ENCODE results near the gene SLC11A1. TPM values are rescaled to one million over a fixed set of nuclear protein-coding genes. Genes with fewer than 3 reads are reported as not detected.

Gene SLC11A1
- total and polyA plus RNA-seq, 11 donors, result 0.96 to 31.0 (median 4.5) TPM

DNA sequence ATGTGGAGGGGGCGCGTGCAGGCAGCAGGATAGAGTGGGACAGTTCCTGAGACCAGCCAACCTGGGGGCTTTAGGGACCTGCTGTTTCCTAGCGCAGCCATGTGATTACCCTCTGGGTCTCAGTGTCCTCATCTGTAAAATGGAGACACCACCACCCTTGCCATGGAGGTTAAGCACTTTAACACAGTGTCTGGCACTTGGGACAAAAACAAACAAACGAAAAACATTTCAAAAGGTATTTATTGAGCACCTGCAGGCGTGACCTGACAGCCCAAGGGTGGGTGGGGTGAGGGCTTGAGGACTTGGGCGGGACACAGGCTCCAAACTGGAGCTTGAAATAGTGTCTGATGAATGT, 13.0 kb downstream of the SLC11A1 start:
- TF ChIP-seq, protein P1, sequence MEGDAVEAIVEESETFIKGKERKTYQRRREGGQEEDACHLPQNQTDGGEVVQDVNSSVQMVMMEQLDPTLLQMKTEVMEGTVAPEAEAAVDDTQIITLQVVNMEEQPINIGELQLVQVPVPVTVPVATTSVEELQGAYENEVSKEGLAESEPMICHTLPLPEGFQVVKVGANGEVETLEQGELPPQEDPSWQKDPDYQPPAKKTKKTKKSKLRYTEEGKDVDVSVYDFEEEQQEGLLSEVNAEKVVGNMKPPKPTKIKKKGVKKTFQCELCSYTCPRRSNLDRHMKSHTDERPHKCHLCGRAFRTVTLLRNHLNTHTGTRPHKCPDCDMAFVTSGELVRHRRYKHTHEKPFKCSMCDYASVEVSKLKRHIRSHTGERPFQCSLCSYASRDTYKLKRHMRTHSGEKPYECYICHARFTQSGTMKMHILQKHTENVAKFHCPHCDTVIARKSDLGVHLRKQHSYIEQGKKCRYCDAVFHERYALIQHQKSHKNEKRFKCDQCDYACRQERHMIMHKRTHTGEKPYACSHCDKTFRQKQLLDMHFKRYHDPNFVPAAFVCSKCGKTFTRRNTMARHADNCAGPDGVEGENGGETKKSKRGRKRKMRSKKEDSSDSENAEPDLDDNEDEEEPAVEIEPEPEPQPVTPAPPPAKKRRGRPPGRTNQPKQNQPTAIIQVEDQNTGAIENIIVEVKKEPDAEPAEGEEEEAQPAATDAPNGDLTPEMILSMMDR (IDR thresholded peaks at IDR 0.05), result no peak
- TF ChIP-seq POLR2A (IDR thresholded peaks at IDR 0.05), result no peak
- Histone ChIP-seq H3K4me1 (peaks cover 0 to 50% (median 24%) of the 10 kb centered on the region in 12 donors), H3K27ac (peak overlapping the region in 5 of 12 donors; percentile 99 to 100 (median 100)), H3K36me3 (no peaks in the 10 kb centered on the region), H3K4me3 (peak overlapping the region in 3 of 12 donors; percentile 89 to 100 (median 99)), H3K27me3 (no peaks in the 10 kb centered on the region), H3K9me3 (no peaks in the 10 kb centered on the region)
- ATAC-seq, result no peak
- DNase-seq, result peak in 1 of 5 donors; percentile 28
- WGBS, 4 donors, result 75 to 98% (median 80%) methylated on average over 6 of the region's 6 CpGs
- intact Hi-C loops (cut with DNase I), result loop anchor here in 7 of 10 donors (2.0 to 10.0 kb wide), 8 partner anchors 26 to 210 kb away; partner anchors contain the start of genes AAMP (in 3 of the 7), PNKD (in 3 of the 7) and ARPC2 (in 1 of the 7)

DNA sequence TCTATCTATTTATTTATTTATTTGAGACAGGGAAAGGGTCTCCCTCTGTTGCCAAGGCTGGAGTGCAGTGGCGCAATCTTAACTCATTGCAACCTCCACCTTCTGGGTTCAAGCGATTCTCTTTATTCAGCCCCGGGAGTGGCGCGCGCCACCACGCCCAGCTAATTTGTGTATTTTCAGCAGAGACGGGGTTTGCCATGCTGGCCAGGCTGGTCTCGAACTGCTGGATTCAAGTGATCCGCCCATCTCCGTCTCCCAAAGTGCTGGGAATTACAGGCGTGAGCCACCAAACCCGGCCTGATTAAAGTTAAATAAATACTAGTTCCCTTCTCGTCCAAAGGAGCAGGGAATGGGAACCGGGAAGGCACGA, 13.4 kb downstream of the SLC11A1 start:
- Histone ChIP-seq H3K4me3 (peak overlapping the region in 11 of 12 donors; percentile 63 to 100 (median 98)), H3K27me3 (no peaks in the 10 kb centered on the region), H3K4me1 (peaks cover 0 to 50% (median 24%) of the 10 kb centered on the region in 12 donors), H3K9me3 (no peaks in the 10 kb centered on the region), H3K36me3 (no peaks in the 10 kb centered on the region), H3K27ac (peak overlapping the region; percentile 99 to 100 (median 100))
- 33 to 40% (median 38%) methylated on average over 16 of the region's 16 CpGs for WGBS, 4 donors
- DNase-seq (peak in 1 of 5 donors; percentile 51), ATAC-seq (no peak)
- intact Hi-C loops (cut with DNase I), result loop anchor here in 7 of 10 donors (2.0 to 10.0 kb wide), 8 partner anchors 27 to 211 kb away; partner anchors contain the start of genes AAMP (in 3 of the 7), PNKD (in 3 of the 7) and ARPC2 (in 1 of the 7)
- TF ChIP-seq, protein P1 (IDR thresholded peaks at IDR 0.05), result no peak
- no peak for TF ChIP-seq POLR2A (IDR thresholded peaks at IDR 0.05)

DNA sequence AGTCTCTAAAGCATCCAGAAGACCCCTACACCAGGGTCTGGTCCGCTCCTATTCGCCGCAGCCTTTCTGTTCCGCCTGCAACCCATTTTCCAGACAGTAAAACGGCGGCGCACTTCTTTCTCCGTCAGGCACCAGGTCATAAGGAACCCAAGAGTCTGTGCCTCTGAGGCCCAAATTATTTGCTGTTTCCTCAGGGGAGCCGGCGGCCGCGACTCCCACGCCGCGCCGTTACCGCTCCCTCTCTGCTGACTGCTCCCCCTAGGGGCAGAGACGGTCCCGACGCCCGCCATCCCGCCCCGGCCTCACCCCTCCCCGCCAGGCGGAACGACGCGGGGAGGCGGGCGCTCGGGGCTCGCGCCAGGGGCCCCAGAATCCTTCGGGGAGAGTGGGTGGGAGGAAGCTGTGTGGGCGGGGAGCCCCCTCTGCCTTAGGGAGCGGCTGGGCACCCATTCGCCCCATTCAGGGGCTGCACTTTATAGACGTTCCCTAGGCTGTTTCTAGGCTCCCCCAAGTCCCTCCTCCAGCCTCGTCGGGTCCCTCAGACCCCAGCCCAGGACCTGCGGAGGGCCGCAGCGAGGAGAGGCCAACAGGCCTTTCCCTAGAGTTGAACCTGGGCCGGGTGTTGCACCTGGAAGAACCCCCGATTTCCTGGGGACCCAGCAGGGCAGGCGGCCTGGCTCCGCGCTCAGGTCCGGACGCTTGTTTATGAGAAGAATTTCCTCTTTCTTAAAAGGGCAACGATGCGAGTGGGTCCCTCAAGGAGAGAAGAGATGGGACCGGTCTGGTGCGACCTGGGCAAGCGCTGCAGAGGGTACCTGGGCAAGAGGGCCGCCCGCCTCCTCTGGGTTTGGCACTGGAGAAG, 14.0 kb downstream of the SLC11A1 start:
- ATAC-seq, result peak; percentile 70 to 80 (median 74)
- peak; percentile 95 to 98 (median 95) for DNase-seq
- H3K27me3 ChIP-seq, result no peaks in the 10 kb centered on the region
- TF ChIP-seq, protein P1 (IDR thresholded peaks at IDR 0.05), result peak; percentile 83 to 99 (median 94)
- peak in 1 of 2 donors; percentile 59 for TF ChIP-seq POLR2A (IDR thresholded peaks at IDR 0.05)
- H3K4me3 ChIP-seq, result peak overlapping the region; percentile 63 to 100 (median 96)
- H3K36me3 ChIP-seq, result peaks cover 0 to 1% (median 0%) of the 10 kb centered on the region in 9 donors
- H3K27ac ChIP-seq, result peak overlapping the region; percentile 99 to 100 (median 100)
- intact Hi-C loops (cut with DNase I), result loop anchor here in 9 of 10 donors (1.0 to 10.0 kb wide), 14 partner anchors 10 to 211 kb away; partner anchors contain the start of genes AAMP (in 4 of the 9), PNKD (in 4 of the 9), TMBIM1 (in 2 of the 9) and ARPC2 (in 1 of the 9)
- WGBS, 4 donors, result 0 to 1% (median 0%) methylated on average over 17 to 57 of the region's 57 CpGs
- peaks cover 0 to 52% (median 28%) of the 10 kb centered on the region in 12 donors for H3K4me1 ChIP-seq
- H3K9me3 ChIP-seq, result no peaks in the 10 kb centered on the region

All from heart left ventricle (tissue), 16 donors.